Epithelial cell of esophagus (primary cell): ENCODE measurements around the gene CDC42EP2.

Experiments used
- DNase-seq: peaks from one replicate; pipeline ENCODE4 v3.0.0; 2010; ENCODE audit warnings: low read depth
- H3K4me3 ChIP-seq: 2 replicates; pipeline ENCODE4 v1.5.1; 2011; ENCODE audit warnings: mild to moderate bottlenecking, low read length, control low read depth
- TF ChIP-seq, protein P1 (sequence below): IDR thresholded peaks from 2 replicates; pipeline ENCODE4 v1.5.1; 2011; ENCODE audit warnings: low read depth, mild to moderate bottlenecking, low read length, control low read depth, inconsistent platforms; ENCODE audit not compliant: insufficient read depth; ENCODE audit errors: missing control alignments

The CDC42EP2 gene

GRCh38 chr11:65314501-65315203 is at the start of gene CDC42EP2:
Gene CDC42EP2, plus strand, starts transcription at chr11:65314866. Its CDS starts 6,033 bp downstream, at chr11:65320899.
- TF ChIP-seq, protein P1, sequence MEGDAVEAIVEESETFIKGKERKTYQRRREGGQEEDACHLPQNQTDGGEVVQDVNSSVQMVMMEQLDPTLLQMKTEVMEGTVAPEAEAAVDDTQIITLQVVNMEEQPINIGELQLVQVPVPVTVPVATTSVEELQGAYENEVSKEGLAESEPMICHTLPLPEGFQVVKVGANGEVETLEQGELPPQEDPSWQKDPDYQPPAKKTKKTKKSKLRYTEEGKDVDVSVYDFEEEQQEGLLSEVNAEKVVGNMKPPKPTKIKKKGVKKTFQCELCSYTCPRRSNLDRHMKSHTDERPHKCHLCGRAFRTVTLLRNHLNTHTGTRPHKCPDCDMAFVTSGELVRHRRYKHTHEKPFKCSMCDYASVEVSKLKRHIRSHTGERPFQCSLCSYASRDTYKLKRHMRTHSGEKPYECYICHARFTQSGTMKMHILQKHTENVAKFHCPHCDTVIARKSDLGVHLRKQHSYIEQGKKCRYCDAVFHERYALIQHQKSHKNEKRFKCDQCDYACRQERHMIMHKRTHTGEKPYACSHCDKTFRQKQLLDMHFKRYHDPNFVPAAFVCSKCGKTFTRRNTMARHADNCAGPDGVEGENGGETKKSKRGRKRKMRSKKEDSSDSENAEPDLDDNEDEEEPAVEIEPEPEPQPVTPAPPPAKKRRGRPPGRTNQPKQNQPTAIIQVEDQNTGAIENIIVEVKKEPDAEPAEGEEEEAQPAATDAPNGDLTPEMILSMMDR, result no peak
- DNase-seq, result peak; percentile 82
- peak within 1 kb of the TSS; percentile 66 for H3K4me3 ChIP-seq

DNA sequence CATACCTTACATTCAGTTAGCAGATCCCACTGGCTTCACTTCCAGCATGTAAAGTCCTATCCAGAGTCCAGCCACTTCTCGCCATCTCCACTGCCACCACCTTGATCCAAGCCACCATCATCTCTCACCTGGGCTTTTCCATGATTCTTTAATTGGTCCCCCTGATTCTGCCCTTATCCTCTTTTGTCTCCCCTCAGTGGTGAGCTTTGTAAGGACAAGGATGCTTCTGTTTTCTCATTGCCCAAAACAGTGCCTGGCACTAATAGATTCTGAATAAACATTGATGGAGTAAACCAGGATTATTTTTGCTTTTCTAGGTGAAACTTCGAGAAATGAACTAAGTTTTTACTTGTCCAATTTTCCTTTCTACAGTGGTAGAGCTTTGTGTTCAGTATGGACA is 48.5 kb upstream of the CDC42EP2 start:
- H3K4me3 ChIP-seq, result no peak overlapping the region
- no peak for DNase-seq
- TF ChIP-seq, protein P1, result no peak

DNA sequence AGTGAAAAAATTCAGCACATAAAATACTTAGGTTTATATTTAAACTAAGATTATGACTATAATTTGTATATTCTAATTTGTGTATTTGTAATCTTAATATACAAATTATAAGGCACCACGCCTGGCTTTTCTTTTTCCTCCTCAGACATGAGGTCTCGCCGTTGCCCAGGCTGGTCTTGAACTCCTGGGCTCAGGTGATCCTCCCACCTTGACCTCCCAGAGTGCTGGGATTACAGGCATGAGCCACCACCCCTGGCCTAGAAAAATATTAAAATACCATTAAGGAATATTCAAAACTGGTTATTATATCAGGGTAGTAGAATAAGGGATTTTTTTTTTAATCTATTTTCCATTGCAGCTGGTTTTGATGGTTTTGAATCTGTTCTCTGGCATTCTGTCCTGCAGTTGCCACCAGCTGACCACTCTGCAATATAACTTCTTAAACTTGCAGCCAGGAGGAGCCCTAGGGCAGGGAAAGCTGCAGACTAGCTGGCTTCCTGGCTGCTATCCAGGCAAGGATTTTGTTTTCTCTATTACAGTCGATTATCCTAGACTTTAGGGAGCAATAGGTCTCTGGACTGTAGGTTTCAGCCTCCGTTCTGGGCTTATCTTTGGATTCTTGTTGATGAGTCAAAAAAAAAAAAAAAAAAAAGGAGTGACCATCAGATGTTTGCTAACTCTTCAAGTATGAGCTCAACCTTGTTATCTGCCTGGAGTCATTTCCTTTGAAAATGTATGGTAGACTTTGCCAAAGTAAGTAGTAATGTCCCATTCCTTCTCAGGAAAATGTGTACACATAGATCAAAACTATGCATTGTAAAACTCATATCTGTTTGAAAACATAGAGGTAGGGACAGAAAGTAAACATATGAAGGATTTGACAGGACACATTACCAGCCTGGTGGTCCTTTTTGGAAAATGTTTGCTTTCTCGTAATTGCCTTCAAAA is 39.7 kb upstream of the CDC42EP2 start:
- TF ChIP-seq, protein P1, result peak; percentile 81
- DNase-seq, result peak; percentile 75
- H3K4me3 ChIP-seq, result no peak overlapping the region

DNA sequence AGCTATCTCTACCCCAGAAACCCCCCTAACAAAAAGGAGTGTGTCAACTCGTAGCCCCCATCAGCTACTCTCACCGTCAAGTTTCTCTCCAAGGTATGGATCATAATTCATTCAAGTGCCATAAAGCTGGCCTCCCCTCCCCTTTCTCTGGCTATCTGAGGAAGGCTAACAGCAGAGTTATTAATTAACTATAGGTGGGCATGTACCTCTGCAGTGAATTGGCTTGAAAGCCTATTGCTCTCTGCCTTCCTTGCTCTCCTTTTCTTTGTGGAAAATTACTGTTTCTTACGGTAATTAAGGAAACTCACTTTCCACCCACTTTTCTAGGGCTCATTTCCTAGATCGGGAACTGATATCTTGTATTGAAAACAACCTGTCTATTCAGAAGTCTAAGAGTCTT is 38.8 kb upstream of the CDC42EP2 start:
- no peak for DNase-seq
- no peak overlapping the region for H3K4me3 ChIP-seq
- TF ChIP-seq, protein P1, result no peak

GRCh38 chr11:65277631-65278277 is 36.9 kb upstream of the CDC42EP2 start:
- DNase-seq, result no peak
- TF ChIP-seq, protein P1, result no peak
- no peak overlapping the region for H3K4me3 ChIP-seq

DNA sequence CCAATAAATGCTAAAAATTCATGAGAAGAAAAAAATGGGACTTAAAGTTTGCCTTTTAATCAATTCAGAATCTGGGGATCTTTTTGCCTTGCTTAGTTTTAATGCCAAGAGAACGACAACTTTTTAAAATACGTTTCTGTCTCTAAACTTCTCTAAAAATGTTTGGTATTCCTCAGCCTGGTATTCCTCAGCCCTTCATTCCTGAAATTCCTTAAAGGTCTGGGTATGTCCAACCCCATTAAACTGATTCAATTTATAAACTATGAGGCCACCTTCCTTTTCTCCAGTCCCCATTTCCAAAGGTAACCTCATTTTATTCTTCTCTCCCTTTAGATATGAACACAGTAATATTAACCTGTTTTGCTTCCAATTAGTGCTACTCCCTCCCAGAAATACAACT is 36.3 kb upstream of the CDC42EP2 start:
- DNase-seq, result no peak
- no peak overlapping the region for H3K4me3 ChIP-seq
- TF ChIP-seq, protein P1, result no peak
